Daoy (cell line): Measurements from ENCODE around the gene OR2A2. TPM values are rescaled to one million over a fixed set of nuclear protein-coding genes. Genes with fewer than 3 reads are reported as not detected.

ENCODE experiments used
- DNase-seq: peaks from one replicate; pipeline ENCODE4 v3.0.0-alpha.2; 2015; ENCODE audit warnings: low read depth
- total RNA-seq: library from RNA; depleted of rRNA; stranded (reverse); fragments of >200 nt; shearing (Covaris generic); gene quantifications from 2 replicates; pipeline ENCODE4 v1.2.3, GENCODE V29; 2014; rRNA removed

Gene OR2A2
- total RNA-seq, 1 experiment from 2014 or later: not detected

DNA sequence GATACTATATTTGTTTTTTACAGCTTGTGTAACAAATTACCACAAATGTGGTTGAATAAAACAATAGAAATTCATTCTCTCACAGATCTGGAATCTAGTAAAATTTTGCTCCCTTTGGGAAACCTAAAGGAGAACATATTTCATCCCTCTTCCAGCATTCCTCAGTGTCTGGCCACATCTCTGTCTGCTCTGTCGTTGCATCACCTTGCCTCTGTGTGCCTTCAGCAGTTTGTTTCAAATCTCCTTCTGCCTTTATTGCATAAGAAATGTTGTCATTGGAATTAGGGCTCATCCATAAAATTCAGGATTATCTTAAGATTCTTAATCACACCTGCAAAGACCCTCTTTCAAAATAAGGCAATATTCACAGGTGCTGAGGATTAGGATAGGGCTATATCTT is 28.1 kb downstream of the OR2A2 start:
- DNase-seq: no peak

GRCh38 chr7:144142187-144142586 is 32.8 kb downstream of the OR2A2 start:
- DNase-seq: no peak

DNA sequence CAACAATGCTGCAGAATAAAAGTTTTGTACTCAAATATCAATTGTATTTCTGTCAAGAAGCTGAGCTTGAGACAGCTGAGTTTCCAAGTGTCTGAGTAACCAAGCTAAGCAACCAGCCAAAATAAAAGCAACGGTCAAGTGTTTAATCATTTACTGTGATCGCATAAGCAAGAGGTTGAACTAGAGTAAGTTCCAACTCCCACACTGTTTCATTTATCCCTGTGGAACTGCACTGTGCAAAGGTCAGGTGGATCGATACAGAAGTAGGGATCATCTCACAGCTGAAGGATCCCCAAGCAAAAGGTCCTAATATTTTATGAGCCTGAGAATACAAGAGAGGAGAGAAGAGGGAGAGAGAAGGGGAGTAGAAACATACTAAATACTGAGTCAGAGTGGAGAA is 35.0 kb downstream of the OR2A2 start:
- no peak for DNase-seq

DNA sequence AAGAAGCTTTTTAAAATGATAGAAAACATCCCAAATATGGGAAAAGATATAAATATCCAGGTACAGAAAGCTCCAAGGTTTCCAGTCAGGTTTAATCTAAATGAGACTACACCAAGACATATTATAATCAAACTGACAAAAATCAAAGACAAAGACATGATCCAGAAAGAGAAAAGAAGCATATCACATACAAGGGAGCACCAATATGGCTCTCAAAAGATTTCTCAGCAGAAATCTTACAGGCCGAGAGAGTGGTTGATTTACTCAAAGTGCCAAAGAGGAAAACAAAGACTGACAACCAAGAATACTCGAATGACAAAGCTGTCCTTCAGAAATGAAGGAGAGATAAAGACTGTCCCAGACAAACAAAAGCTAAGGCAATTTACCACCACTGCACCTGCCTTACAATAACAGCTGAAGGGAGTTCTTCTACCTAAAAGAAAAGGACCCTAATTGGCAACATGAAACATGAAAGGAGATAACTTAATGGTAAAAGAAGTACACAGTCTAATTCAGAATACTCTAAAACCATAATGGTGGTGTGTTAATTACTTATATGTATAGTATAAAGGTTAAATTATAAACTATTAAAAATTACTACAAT is 38.9 kb downstream of the OR2A2 start:
- DNase-seq: no peak

DNA sequence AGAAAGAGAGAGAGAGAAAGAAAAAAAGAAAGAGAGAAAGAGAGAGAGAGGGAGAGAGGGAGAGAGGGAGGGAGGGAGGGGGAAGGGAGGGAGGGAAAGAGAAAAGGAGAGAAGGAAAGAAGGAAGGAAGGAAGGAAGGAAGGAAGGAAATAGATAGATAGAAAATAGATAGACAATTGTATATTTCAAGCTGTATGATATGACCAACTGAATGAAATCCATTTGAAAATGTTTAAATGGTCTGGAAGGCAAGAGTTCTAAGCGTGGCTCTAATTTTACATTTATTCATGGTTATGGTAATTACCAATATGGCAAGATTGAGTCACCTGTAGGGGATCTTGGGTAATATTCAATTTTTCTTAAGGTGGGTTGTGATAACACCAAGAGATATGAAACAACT is 49.5 kb downstream of the OR2A2 start:
- DNase-seq: no peak

Other genes starting within 250 kb of the OR2A2 start
- gene TCAF1, start 207.4 kb upstream of the OR2A2 start, total RNA-seq: 43.8 and 66.8 TPM in 2 replicates
- gene OR2F2, start 174.3 kb upstream of the OR2A2 start, total RNA-seq: not detected in 2 replicates
- gene OR2F1, start 154.7 kb upstream of the OR2A2 start, total RNA-seq: not detected in 2 replicates
- not detected in 2 replicates for gene OR6B1, start 109.3 kb upstream of the OR2A2 start, total RNA-seq
- gene OR2A5, start 60.6 kb upstream of the OR2A2 start, total RNA-seq: not detected in 2 replicates
- not detected in 2 replicates for gene OR2A25, start 39.8 kb upstream of the OR2A2 start, total RNA-seq
- gene OR2A12, start 23.3 kb upstream of the OR2A2 start, total RNA-seq: not detected in 2 replicates
- gene OR2A14, start 13.6 kb downstream of the OR2A2 start, total RNA-seq: not detected in 2 replicates
- gene CTAGE4, start 73.9 kb downstream of the OR2A2 start, total RNA-seq: 0.09 and 0.23 TPM in 2 replicates
- gene ARHGEF35, start 86.2 kb downstream of the OR2A2 start, total RNA-seq: 0.95 and 3.6 TPM in 2 replicates
- not detected in 2 replicates for gene OR2A42, start 130.0 kb downstream of the OR2A2 start, total RNA-seq
- gene OR2A7, start 155.2 kb downstream of the OR2A2 start, total RNA-seq: 0.11 TPM in 1 of 2 replicates, not detected in the other
- 0.09 and 0.23 TPM in 2 replicates for gene CTAGE8, start 159.7 kb downstream of the OR2A2 start, total RNA-seq
- 0.17 TPM in 1 of 2 replicates, not detected in the other for gene OR2A1, start 202.8 kb downstream of the OR2A2 start, total RNA-seq
- gene ARHGEF5, start 245.8 kb downstream of the OR2A2 start, total RNA-seq: 1.5 and 2.0 TPM in 2 replicates